Colon (tissue), 2 donors: ENCODE results near the gene DSTYK.

ENCODE experiments used
- FAIRE-seq: peaks from 2 replicates; lab custom pipeline; 2012; peaks lifted over from hg19 to GRCh38; lab: Jason Lieb, UNC
- donor health status: control.
- donor health status: control.

DSTYK gene

DNA sequence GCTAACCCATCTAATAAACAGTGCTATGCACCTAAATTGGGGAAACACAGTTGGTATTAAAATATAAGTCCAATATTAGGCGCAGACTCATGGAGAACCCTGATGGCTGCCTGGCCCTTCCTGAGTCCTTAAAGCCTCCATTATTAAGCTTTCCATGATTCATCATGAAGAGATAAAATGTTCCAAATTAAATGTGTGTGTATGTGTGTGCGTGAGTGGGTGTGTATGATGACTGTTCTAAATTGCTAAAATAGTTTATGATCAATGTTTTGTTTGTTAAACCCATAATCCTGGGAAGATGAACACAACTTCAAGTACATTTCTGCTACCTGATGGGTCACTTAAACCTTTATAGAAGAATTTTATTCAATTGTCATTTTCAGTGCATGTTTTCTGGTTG is 83.5 kb downstream of the DSTYK start:
- no peak for FAIRE-seq

DNA sequence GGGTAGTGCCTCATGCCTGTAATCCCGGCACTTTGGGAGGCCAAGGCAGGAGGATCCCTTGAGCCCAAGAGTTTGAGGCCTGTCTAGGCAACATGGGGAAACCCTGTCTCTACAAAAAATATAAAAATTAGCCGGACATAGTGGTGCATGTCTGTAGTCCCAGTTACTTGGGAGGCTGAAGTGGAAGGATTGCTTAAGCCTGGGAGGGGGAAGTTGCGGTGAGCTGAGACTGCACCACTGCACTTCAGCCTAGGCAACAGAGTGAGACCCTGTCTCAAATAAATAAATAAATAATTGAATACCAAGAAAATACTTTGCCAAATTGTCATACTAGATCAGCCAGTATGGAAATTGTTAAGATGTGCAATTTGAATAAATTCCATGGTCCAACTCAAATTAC is 83.9 kb downstream of the DSTYK start:
- FAIRE-seq, result no peak

DNA sequence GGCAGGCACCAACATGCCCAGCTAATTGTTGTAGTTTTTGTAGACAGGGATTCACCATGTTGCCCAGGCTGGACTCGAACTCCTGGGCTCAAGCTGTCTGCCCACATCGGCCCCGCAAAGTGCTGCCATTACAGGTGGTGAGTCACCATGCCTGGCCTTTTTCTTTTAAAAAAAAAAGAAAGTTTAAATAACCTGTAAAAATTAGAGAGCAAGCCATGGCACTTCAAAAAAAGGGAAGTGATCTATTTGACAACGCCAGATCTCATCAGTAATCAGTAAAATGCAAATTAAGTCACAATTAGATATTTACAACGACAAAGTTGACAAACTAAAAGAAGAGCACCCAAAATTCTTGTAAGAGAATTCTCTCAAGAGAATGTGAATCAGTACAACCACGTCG is 86.8 kb downstream of the DSTYK start:
- no peak for FAIRE-seq

DNA sequence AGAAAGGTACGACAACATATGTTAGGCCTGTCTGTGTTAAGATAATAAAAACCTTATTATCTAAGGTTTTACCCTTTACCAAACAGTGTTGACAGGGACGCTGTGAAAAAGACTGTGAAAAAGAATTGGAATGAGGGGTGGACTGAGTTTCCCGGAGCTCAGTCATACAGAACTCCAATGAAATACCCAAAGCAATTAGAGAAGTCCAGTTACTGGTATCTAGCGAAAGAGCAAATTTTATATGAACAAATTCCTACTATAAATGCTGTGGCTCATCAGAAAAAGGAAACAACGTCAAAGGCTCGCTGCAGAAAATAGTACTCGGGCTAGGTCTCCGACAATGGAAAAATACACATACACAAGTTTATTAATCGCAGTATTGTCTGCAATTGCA is 89.0 kb downstream of the DSTYK start:
- no peak for FAIRE-seq

DNA sequence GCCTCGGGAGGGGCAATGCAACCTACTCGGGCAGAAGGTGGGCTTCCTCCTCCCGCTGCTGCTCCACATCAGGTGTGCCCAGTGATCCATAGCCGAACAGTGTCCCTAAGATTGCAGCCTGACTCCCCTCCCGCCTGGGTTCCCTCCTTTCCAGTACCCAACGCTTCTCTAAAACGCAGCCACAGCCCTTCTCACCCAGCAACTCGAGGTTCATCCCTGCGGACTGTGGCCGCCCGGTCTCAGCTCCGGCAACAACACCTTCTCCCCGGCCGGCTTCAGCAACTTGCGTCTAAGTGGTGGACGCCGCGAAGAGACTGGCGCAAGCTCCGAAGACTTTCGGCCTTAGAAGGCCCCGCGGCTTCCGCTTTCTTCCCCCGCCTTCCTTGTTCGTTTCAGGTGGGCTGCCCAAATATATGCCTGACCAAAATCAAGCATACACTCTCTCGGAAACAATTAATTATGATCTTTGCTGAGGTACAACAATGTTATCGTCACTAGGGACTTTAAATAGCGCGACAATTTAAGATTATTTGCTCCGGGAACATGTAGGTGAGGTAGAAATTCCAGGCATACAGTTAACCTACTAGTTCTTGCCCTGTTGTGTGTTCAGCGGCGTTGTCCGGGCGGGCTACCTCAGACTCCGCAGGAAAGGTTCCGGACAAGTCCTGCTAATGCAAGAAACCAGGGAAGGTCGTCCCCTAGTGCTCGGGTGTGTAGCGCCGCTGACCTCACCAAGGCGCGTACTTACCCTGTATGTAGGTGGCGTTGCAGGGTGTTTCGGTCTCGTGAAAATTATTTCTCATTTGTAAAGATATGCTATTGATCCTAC is 89.6 kb downstream of the DSTYK start, which contains the start of gene RBBP5:
RBBP5 (minus strand) TSS at position 319 of the 829 bp plus-strand sequence; CDS start at position 214, 105 bp downstream.
- FAIRE-seq, result no peak

DNA sequence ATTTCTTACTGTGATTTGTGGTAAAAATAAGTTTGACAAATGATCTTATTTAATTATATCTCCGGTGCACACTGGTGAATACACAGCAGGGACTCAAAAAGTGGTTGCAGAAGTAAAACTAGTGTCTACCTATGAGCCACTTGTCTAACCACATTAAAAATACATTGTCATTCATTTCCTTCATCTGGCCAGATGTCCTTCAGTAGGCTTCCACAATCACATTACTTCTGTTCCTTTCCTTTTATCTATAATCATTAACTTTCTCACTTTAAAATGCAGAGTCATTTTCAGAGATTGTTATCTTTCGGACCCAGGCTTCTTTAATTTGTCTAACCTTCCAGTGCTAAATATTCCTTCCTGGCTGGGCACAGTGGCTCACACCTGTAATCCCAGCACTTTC is 92.8 kb downstream of the DSTYK start:
- FAIRE-seq, result no peak

DNA sequence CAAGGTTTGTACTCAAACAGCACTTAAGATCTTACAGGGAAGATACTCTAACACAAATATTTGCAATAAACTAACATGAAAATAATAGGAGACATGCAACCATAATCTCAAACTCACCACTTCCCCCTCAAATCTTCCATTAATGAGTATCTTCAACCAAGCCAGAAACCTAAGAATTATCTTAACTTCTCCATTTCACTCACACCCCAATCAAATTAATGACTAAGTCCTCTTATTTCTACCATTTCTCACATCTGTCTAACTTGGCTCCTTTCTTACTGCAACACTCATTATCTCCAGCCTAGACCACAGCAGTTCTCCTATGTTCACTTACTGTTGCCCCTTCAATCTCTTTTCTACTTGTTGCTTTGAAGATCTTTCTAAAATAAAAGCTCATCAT is 100.1 kb downstream of the DSTYK start:
- no peak for FAIRE-seq

DNA sequence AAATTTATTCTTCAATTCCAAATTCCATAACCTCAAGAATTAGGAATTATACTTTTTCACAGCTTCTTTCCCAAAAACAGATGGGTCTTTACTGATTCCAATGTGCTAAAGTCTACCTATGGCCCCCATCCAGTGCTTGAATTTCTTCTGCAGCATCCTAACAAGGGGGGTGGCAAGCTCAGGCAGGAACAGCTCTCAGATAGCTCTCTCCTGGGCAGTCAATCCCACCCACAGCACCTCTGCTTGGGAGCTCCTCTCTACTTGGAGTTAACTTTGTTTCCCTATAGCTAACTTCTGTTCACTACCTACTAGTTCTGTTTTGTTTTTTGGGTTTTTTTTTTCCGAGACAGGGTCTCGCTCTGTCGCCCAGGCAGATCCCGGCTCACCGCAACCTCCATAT is 101.8 kb downstream of the DSTYK start:
- FAIRE-seq, result no peak

DNA sequence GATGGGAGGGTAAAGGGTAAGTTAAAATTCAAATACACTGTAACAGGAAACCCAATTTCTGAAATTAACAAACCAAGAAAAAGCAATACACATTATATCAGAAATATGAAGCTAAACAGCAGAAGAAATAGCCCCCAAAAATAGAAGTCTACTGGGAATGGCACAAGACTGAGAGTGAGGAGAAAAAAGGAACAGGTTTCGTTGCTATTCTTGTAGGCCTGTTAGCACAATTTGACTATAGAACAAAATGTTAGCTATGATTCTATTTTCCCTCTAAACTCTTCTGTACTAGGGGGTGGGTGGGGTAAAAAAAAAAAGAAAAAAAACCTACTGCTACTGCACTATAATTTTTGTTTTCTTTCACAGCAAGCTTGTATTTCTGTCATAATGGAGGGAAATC is 102.2 kb downstream of the DSTYK start:
- FAIRE-seq, result no peak

DNA sequence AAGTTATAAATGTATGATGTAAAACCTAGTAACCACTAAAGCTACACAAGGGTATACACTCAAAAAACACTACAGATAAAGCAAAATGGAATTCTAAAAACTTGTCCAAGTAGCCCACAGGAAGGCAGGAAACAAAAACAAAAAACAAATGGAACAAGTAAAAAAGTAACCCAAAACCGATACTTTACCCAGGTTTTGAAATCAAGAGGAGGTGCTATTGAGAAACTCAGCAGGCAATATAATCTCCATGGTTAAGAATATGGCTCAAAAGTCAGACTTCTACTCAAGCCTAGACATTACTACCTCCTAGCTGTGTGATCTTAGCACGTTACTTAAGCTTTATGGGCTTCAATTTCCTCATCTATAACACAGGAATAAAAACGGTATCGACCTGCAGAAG is 103.0 kb downstream of the DSTYK start:
- FAIRE-seq, result no peak

DNA sequence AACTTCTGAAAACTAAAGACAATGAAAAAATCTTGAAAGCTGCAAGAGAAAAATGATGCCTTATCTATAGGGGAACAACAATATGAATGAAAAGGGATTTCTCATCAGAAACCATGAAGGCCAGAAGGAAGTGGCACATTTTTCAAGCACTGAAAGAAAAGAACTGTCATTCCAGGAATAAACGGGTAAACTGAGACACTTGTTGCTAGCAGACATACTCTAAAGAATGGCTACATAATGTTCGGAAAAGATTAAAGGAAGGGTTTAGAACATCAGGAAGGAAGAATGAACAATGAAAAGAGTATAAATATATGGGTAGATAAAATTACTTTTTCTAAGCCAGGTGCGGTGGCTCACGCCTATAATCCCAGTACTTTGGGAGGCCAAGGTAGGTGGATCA is 104.2 kb downstream of the DSTYK start:
- no peak for FAIRE-seq

DNA sequence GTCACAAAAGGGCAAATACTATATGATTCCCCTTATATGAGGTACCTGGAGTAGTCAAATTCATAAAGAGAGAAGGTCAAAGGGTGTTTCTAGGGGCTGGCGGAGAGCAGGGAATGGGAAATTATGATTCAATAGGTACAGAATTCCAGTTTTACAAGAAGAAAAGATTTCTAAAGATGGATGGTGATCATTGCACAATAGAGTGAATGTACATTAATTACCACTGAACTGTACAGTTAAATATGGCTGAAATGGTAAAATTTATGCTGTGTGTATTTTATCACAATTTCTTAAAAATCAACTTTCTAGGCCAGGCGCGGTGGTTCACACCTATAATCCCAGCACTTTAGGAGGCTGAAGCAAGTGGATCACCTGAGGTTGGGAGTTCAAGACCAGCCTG is 109.1 kb downstream of the DSTYK start:
- no peak for FAIRE-seq

DNA sequence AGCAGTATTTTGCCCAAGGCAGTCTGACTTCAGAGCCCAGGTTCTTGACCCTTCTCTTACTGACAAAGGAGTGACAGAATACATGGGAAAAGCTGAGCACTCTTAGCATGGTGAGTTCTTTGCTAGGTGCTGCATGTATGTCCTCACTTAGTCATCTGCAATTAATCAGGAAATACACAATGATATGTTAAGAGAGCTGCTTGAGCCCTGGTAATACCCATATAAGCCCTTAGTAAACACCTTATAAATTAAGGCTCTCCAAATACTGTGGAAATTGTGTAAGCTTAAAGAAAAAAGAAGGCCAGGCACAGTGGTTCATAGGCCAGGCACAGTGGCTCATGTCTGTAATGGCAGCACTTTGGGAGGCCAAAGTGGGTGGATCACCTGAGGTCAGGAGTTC is 113.3 kb downstream of the DSTYK start:
- no peak for FAIRE-seq

DNA sequence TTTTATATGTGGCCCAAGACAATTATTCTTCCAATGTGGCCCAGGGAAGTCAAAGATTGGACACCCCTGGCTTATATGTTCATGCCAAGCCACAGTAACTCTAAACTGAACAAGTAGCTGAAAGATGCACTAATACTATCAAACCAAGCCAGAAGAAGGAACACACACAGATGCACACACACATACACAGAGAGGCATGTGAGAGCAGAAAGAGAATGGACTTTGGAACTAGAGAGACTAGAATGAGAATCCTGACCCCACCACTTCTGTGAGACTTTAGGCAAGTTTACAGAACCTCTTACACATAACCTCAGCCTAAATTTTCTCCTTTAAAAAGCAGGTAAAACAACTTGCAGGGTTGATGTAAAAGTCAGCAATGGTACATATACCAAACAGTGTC is 116.1 kb downstream of the DSTYK start:
- FAIRE-seq, result no peak
